Stomach (tissue), 4 donors: ENCODE results near the gene LHX4.

Experiments used
- EP300 ChIP-seq: sonication (generic); formaldehyde crosslinking; IDR thresholded peaks from one replicate; pipeline ENCODE4 v1.6.1; 2017; ENCODE audit warnings: antibody characterized with exemption
- POLR2A ChIP-seq, 4 donors: fragments of 450-650 bp; IDR thresholded peaks; one replicate each; pipeline ENCODE4 v1.6.1; 2016; ENCODE audit warnings: antibody characterized with exemption in 4 of 4, control low read depth in 2 of 4, mild to moderate bottlenecking in 1 of 4, moderate library complexity in 1 of 4
- POLR2AphosphoS5 ChIP-seq, 3 donors: sonication (generic); formaldehyde crosslinking; IDR thresholded peaks; one replicate each; pipeline ENCODE4 v1.6.1; 2016; ENCODE audit warnings: antibody characterized with exemption in 3 of 3
- TF ChIP-seq, protein P1 (sequence below), 7 experiments: fragments of 450-650 bp in 4 of 7; fragments of 200-600 bp in 3 of 7; sonication (generic) in 3 of 7; IDR thresholded peaks; one replicate each; pipeline ENCODE4 v1.5.1; 2016 to 2019; ENCODE audit warnings: antibody characterized with exemption in 7 of 7, control low read depth in 2 of 7, mild to moderate bottlenecking in 1 of 7

DNA sequence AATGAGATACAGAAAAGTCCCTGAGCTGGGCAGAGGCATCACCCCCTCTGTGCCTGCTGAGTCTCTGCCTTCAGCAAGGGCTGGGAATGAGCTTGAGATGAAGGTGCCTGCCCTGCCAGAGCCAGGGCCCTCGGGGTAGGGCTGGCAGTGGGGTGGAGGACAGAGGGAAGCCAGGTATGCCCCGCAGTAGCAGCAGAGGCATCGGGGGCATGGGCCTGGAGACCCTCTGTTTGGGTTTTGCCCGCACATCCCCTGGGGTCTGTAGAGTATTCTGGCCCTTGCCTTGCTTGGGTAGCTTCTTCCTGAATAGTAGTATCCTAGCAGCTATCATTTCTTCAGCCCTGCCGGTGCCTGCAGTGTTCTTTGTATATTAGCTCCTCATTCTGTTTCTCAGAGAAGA lies 42.4 kb upstream of the LHX4 start:
- TF ChIP-seq POLR2A (IDR thresholded peaks at IDR 0.05) (no peak), POLR2AphosphoS5 (IDR thresholded peaks at IDR 0.05) (no peak), EP300 (no peak)
- TF ChIP-seq, protein P1, sequence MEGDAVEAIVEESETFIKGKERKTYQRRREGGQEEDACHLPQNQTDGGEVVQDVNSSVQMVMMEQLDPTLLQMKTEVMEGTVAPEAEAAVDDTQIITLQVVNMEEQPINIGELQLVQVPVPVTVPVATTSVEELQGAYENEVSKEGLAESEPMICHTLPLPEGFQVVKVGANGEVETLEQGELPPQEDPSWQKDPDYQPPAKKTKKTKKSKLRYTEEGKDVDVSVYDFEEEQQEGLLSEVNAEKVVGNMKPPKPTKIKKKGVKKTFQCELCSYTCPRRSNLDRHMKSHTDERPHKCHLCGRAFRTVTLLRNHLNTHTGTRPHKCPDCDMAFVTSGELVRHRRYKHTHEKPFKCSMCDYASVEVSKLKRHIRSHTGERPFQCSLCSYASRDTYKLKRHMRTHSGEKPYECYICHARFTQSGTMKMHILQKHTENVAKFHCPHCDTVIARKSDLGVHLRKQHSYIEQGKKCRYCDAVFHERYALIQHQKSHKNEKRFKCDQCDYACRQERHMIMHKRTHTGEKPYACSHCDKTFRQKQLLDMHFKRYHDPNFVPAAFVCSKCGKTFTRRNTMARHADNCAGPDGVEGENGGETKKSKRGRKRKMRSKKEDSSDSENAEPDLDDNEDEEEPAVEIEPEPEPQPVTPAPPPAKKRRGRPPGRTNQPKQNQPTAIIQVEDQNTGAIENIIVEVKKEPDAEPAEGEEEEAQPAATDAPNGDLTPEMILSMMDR (IDR thresholded peaks at IDR 0.05), result no peak
